Tibial nerve (tissue), 4 donors: ENCODE results near the gene CIDEC.
"Not testable (repeated sequence)": the region's sequence is repeated elsewhere in the genome, so short reads cannot be mapped to it uniquely, and the experiment has no call there.

Experiments used
- CTCF ChIP-seq, 5 experiments: fragments of 200-600 bp in 3 of 5; fragments of 450-650 bp in 2 of 5; sonication (generic) in 3 of 5; IDR thresholded peaks; one replicate each; pipeline ENCODE4 v1.5.1; 2016 to 2019; ENCODE audit warnings: antibody characterized with exemption in 5 of 5, mild to moderate bottlenecking in 3 of 5, moderate library complexity in 2 of 5
- EP300 ChIP-seq, 2 donors: sonication (generic); formaldehyde crosslinking; IDR thresholded peaks; one replicate each; pipeline ENCODE4 v1.6.1; 2017; ENCODE audit warnings: antibody characterized with exemption in 2 of 2, mild to moderate bottlenecking in 1 of 2
- POLR2A ChIP-seq, 2 donors: fragments of 450-650 bp; IDR thresholded peaks; one replicate each; pipeline ENCODE4 v1.6.1; 2017; ENCODE audit warnings: antibody characterized with exemption in 2 of 2, mild to moderate bottlenecking in 2 of 2, moderate library complexity in 2 of 2

GRCh38 chr3:9865125-9865637 is 14.9 kb downstream of the CIDEC start:
- not testable (repeated sequence) for TF ChIP-seq POLR2A, CTCF, EP300 (IDR thresholded peaks at IDR 0.05)
